Cardiac fibroblast (primary cell): ENCODE data around the gene PHTF2.

ENCODE experiments used
- DNase-seq, 2 donors: peaks; one replicate each; pipeline versions ENCODE4 v3.0.0 to v3.0.0-alpha.2; 2010; ENCODE audit warnings: low read depth in 2 of 2
- H3K4me3 ChIP-seq, 2 donors: replicated peaks in 1 of 2; 1 replicate in 1 of 2; 2 replicates in 1 of 2; pipeline ENCODE4 v1.5.1; 2011; ENCODE audit warnings: low read depth in 2 of 2, low read length in 2 of 2, mild to moderate bottlenecking in 2 of 2, moderate library complexity in 1 of 2
- CTCF ChIP-seq: IDR thresholded peaks from one replicate; pipeline ENCODE4 v1.5.1; 2011; ENCODE audit warnings: low read depth, mild to moderate bottlenecking, low read length, inconsistent platforms

Gene PHTF2

DNA sequence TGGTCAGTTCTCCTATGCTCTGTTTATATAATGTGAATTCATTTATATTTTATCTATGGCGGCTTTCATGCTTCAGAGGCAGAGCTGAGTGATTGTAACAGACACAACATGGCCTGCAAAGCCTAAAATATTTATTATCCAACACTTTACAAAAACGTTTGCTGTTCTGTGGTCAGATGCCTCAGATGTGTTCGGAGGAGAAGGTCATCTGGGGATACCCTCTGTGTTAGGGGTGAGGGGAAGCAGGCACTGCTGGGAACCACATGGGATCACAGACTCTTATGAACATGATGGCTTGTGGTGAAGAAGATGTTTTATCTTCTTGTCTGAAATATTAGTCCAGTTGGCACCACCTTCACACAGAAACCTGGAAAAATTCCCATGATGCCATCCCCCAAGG, 203.4 kb downstream of the PHTF2 start:
- DNase-seq = no peak
- TF ChIP-seq CTCF = no peak
- H3K4me3 ChIP-seq = no peak overlapping the region

GRCh38 chr7:78002715-78003114, 204.1 kb downstream of the PHTF2 start:
- no peak overlapping the region for H3K4me3 ChIP-seq
- TF ChIP-seq CTCF = no peak
- no peak for DNase-seq

GRCh38 chr7:78006063-78006755, 207.6 kb downstream of the PHTF2 start:
- no peak for TF ChIP-seq CTCF
- no peak overlapping the region for H3K4me3 ChIP-seq
- DNase-seq = no peak
